HG03159 (cell line): Measurements from ENCODE around the gene PCSK1N.
"Not testable (repeated sequence)": the region's sequence is repeated elsewhere in the genome, so short reads cannot be mapped to it uniquely, and the experiment has no call there.

ENCODE experiments used
- ATAC-seq: cut with Tn5 transposase; IDR thresholded peaks from one replicate; pipeline ENCODE4 v1.9.1; 2021; ENCODE audit warnings: mild to moderate bottlenecking, moderate library complexity; ENCODE audit not compliant: unreplicated experiment

The PCSK1N gene

GRCh38 chrX:48835524-48836329 is at the start of gene PCSK1N:
Gene PCSK1N, minus strand, starts transcription at chrX:48835610. Its CDS starts 78 bp downstream, at chrX:48835532.
- no peak for ATAC-seq

- ATAC-seq, result no peak
Observed at GRCh38 chrX:48883729-48884128, 48.3 kb upstream of the PCSK1N start.

GRCh38 chrX:48876944-48877343 is 41.5 kb upstream of the PCSK1N start:
- not testable (repeated sequence) for ATAC-seq

GRCh38 chrX:48872017-48872416 is 36.6 kb upstream of the PCSK1N start:
- ATAC-seq, result not testable (repeated sequence)

- ATAC-seq, result no peak
Observed at GRCh38 chrX:48864210-48864609, 28.8 kb upstream of the PCSK1N start.

GRCh38 chrX:48854898-48855297 is 19.5 kb upstream of the PCSK1N start:
- no peak for ATAC-seq

GRCh38 chrX:48854121-48854804 is 18.9 kb upstream of the PCSK1N start:
- ATAC-seq, result not testable (repeated sequence)

GRCh38 chrX:48853494-48853893 is 18.1 kb upstream of the PCSK1N start:
- not testable (repeated sequence) for ATAC-seq

GRCh38 chrX:48852857-48853256 is 17.4 kb upstream of the PCSK1N start:
- ATAC-seq, result no peak

GRCh38 chrX:48848847-48849246 is 13.4 kb upstream of the PCSK1N start:
- no peak for ATAC-seq

- no peak for ATAC-seq
Observed at GRCh38 chrX:48839686-48840085, 4.3 kb upstream of the PCSK1N start.

GRCh38 chrX:48834383-48834709 is 1.1 kb downstream of the PCSK1N start:
- ATAC-seq, result no peak

- ATAC-seq, result no peak
Observed at GRCh38 chrX:48833542-48834138, 1.8 kb downstream of the PCSK1N start.

GRCh38 chrX:48831909-48832291 is 3.5 kb downstream of the PCSK1N start:
- no peak for ATAC-seq

GRCh38 chrX:48831136-48831908 is 4.1 kb downstream of the PCSK1N start:
- no peak for ATAC-seq

GRCh38 chrX:48829016-48829735 is 6.2 kb downstream of the PCSK1N start:
- ATAC-seq, result no peak

- ATAC-seq, result no peak
Observed at GRCh38 chrX:48827654-48827968, 7.8 kb downstream of the PCSK1N start.

GRCh38 chrX:48826876-48827653 is 8.3 kb downstream of the PCSK1N start:
- ATAC-seq, result no peak

- ATAC-seq, result no peak
Observed at GRCh38 chrX:48826135-48826875, 9.1 kb downstream of the PCSK1N start, which contains the start of gene ERAS. Gene ERAS, plus strand, starts transcription at chrX:48826513. Its CDS starts 2,611 bp downstream, at chrX:48829124.
